ENCODE results near the gene MEI1. TPM values are rescaled to one million over a fixed set of nuclear protein-coding genes. Genes with fewer than 3 reads are reported as not detected.
"Not testable (repeated sequence)": the region's sequence is repeated elsewhere in the genome, so short reads cannot be mapped to it uniquely, and the experiment has no call there.

Gene MEI1
- total RNA-seq, 5 donors from 2014 or later (not counting 1 experiment from before 2014, with no cell fraction given) = 52.7 to 89.2 (median 72.9) TPM

DNA sequence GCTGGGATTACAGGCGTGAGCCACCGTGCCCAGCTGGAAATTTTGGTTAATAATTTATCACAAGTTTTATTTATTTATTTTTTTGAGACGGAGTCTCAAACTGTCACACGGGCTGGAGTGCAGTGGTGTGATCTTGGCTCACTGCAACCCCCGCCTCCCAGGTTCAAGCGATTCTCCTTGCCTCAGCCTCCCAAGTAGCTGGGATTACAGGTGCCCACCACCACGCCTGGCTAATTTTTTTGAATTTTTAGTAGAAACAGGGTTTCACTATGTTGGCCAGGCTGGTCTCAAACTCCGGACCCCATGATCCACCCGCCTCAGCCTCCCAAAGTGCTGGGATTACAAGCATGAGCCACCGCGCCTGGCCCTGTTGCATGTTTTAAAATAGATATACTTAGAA, 12.4 kb upstream of the MEI1 start:
- H3K4me1 ChIP-seq (ENCODE audit: control insufficient read depth in 1 of 2, extremely low read depth in 1 of 2, insufficient read depth in 2 of 2, low read length in 2 of 2) = peaks cover 9 to 46% of the 10 kb centered on the region in 2 experiments
- not testable (repeated sequence) for H3K27me3 ChIP-seq (replicated peaks in 1 of 2; ENCODE audit: control insufficient read depth in 2 of 2, extremely low read depth in 1 of 2, insufficient read depth in 2 of 2, low read length in 1 of 2); H3K27me3 Mint-ChIP-seq; H3K9me3 Mint-ChIP-seq; H3K36me3 ChIP-seq (ENCODE audit: control insufficient read depth in 2 of 2, extremely low read depth in 1 of 2, insufficient read depth in 1 of 2, low read length in 1 of 2); H3K9me3 ChIP-seq; H3K36me3 Mint-ChIP-seq; H3K27ac ChIP-seq (ENCODE audit: low read length); H3K4me3 ChIP-seq (ENCODE audit: control insufficient read depth in 1 of 2, extremely low read depth in 1 of 2, low read length in 1 of 2); ATAC-seq (replicated peaks in 1 of 4); DNase-seq
- Mint-ChIP-seq H3K27ac (peak overlapping the region in 1 of 2 donors; percentile 94), H3K4me1 (peaks cover 42 to 51% (median 46%) of the 10 kb centered on the region in 3 donors), H3K4me3 (peak overlapping the region; percentile 91 to 97 (median 96))
- 88% methylated on average over 4 of the region's 11 CpGs for WGBS (ENCODE audit: insufficient coverage)
- CTCF ChIA-PET = interaction anchor here in 1 of 2 donors (0.7 to 2.5 kb wide), 2 partner anchors 12 to 20 kb away, joined by 4 to 12 read pairs; partner anchors contain the start of gene MEI1
- POLR2A ChIA-PET = interaction anchor here (0.5 to 1.0 kb wide), 2 partner anchors 12 to 344 kb away, joined by 3 read pairs; no protein-coding TSS in a partner anchor

DNA sequence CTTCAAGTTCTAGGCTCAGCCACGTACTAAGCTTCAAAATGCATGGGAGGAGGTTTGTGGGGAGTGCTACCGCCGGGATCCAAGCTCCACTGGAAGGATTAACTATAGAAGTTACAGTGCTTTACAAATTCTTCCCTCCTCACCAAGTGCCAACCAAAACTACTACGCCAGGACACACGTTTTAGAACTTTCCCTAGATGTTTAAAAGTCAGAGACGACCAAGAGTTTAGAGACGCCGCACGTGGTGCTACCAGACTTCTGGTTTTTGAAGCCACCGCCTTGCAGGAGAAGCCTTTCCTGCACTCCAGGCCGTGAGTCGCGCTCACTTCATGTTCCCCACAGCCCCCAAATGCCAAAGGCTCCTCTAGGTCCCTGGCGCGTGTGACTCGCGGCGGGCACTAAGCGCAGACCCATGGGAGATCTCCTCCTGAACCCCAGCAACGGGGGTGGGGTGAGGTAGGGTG, 11.4 kb upstream of the MEI1 start:
- POLR2A ChIA-PET = interaction anchor here (0.8 to 1.0 kb wide), 2 partner anchors 13 to 253 kb away, joined by 3 to 4 read pairs; no protein-coding TSS in a partner anchor
- peak overlapping the region; percentile 91 to 97 (median 96) for H3K4me3 Mint-ChIP-seq
- Histone ChIP-seq H3K9me3 (no peaks in the 10 kb centered on the region), H3K4me1 (ENCODE audit: control insufficient read depth in 1 of 2, extremely low read depth in 1 of 2, insufficient read depth in 2 of 2, low read length in 2 of 2) (peaks cover 9 to 41% of the 10 kb centered on the region in 2 experiments), H3K36me3 (ENCODE audit: control insufficient read depth in 2 of 2, extremely low read depth in 1 of 2, insufficient read depth in 1 of 2, low read length in 1 of 2) (peaks cover 0 to 4% of the 10 kb centered on the region in 2 donors), H3K27ac (ENCODE audit: low read length) (peak overlapping the region; percentile 99), H3K4me3 (ENCODE audit: control insufficient read depth in 1 of 2, extremely low read depth in 1 of 2, low read length in 1 of 2) (peak overlapping the region; percentile 99 to 100), H3K27me3 (replicated peaks in 1 of 2; ENCODE audit: control insufficient read depth in 2 of 2, extremely low read depth in 1 of 2, insufficient read depth in 2 of 2, low read length in 1 of 2) (no peaks in the 10 kb centered on the region)
- H3K9me3 Mint-ChIP-seq = no peaks in the 10 kb centered on the region
- WGBS (ENCODE audit: insufficient coverage) = 0% methylated on average over 7 of the region's 20 CpGs
- DNase-seq (peak in 7 of 35 experiments; percentile 4 to 41 (median 14)), ATAC-seq (replicated peaks in 1 of 4) (peak; percentile 5 to 18 (median 11))
- peak overlapping the region; percentile 94 to 98 for H3K27ac Mint-ChIP-seq
- CTCF ChIA-PET = interaction anchor here in 1 of 2 donors (1.0 to 2.5 kb wide), 4 partner anchors 9 to 253 kb away, joined by 3 to 12 read pairs (median 4); no protein-coding TSS in a partner anchor
- no peaks in the 10 kb centered on the region for H3K27me3 Mint-ChIP-seq
- H3K4me1 Mint-ChIP-seq = peaks cover 36 to 45% (median 39%) of the 10 kb centered on the region in 3 donors
- H3K36me3 Mint-ChIP-seq = no peaks in the 10 kb centered on the region

DNA sequence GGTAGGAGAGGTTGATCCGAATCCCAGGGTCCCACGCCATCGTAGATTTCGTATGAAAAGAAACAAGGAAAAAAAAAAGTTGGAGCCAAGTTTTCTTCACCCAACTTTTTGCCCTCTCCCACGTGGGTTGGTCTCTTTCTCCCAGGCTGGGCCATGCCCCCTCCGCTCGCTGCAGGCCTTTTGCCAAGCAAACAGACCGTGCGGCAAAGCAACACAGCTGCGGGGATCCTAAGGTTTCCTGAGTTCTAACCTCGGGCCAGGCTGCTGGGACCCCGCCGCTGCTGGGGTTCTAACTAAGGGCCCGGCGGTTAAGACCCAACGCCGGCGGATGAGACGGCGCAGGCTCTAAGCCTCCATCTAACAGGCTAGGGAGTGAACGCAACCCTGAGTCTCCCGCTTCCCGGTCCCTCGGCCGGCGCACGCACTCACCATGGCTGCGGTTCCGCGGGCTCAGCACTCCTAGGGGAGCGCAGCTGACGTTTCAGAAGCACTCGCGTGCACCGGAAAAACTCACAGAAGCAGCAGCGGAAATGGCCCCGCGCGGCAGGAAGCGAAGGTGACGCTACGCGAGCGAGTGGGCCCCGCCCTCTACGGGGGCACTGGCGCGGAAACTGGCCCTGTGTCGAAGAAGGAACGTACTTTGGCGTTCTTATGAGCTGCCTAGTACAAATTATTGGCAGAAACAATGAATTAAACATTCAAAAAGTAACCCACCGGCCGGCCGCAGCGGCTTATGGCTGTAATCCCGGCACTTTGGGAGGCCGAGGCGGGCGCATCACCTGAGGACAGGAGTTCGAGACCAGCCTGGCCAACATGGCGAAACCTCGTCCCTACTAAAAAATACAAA, 10.7 kb upstream of the MEI1 start, which contains the start of gene SNU13:
Gene SNU13, minus strand, starts transcription at position 503 of the 847 bp plus-strand sequence. Its CDS starts 71 bp downstream, at position 432.
- peaks cover 34 to 42% (median 39%) of the 10 kb centered on the region in 3 donors for H3K4me1 Mint-ChIP-seq
- CTCF ChIA-PET = interaction anchor here in 1 of 2 donors (0.6 to 2.5 kb wide), 10 partner anchors 9 to 402 kb away, joined by 3 to 12 read pairs (median 4); partner anchors contain the start of genes MEI1, NDUFA6 and TEF
- H3K4me3 Mint-ChIP-seq = peak within 1 kb of the TSS; percentile 91 to 97 (median 96)
- under 1% methylated on average over 50 of the region's 62 CpGs for WGBS (ENCODE audit: insufficient coverage)
- Histone ChIP-seq H3K4me3 (ENCODE audit: control insufficient read depth in 1 of 2, extremely low read depth in 1 of 2, low read length in 1 of 2) (peak within 1 kb of the TSS; percentile 99 to 100), H3K9me3 (no peaks in the 10 kb centered on the region), H3K4me1 (ENCODE audit: control insufficient read depth in 1 of 2, extremely low read depth in 1 of 2, insufficient read depth in 2 of 2, low read length in 2 of 2) (peaks cover 9 to 36% of the 10 kb centered on the region in 2 experiments), H3K27me3 (replicated peaks in 1 of 2; ENCODE audit: control insufficient read depth in 2 of 2, extremely low read depth in 1 of 2, insufficient read depth in 2 of 2, low read length in 1 of 2) (no peaks in the 10 kb centered on the region), H3K36me3 (ENCODE audit: control insufficient read depth in 2 of 2, extremely low read depth in 1 of 2, insufficient read depth in 1 of 2, low read length in 1 of 2) (peaks cover 2 to 8% of the 10 kb centered on the region in 2 donors), H3K27ac (ENCODE audit: low read length) (peak within 1 kb of the TSS; percentile 99)
- no peaks in the 10 kb centered on the region for H3K9me3 Mint-ChIP-seq
- no peaks in the 10 kb centered on the region for H3K36me3 Mint-ChIP-seq
- H3K27ac Mint-ChIP-seq = peak within 1 kb of the TSS; percentile 94 to 98
- ATAC-seq (replicated peaks in 1 of 4) = peak; percentile 95 to 98 (median 98)
- H3K27me3 Mint-ChIP-seq = no peaks in the 10 kb centered on the region
- POLR2A ChIA-PET = interaction anchor here (0.6 to 1.2 kb wide), 6 partner anchors 10 to 759 kb away, joined by 3 to 13 read pairs (median 4); no protein-coding TSS in a partner anchor
- DNase-seq = peak; percentile 85 to 97 (median 91)

DNA sequence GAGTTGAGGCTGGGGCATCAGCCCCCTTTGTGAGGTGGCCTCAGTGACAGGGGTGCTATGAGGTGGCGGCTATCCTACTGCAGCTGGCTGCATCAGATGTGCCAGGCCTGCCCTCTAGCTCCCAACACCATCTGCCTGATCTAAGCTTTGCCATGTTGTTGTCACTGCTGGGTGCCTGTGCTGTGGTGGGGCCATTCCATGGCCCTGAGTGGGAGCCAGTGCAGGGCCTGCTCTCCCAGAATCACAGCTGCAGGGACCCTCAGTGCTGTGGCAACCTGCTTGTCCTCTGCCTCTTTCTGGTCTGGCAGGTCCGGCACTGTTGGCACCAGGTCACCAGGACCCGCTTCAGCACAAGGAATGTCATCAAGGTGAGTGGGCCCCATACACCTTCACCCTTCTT, 8.8 kb upstream of the MEI1 start:
- H3K27me3 ChIP-seq (replicated peaks in 1 of 2; ENCODE audit: control insufficient read depth in 2 of 2, extremely low read depth in 1 of 2, insufficient read depth in 2 of 2, low read length in 1 of 2) = no peaks in the 10 kb centered on the region
- Mint-ChIP-seq H3K36me3 (no peaks in the 10 kb centered on the region), H3K27ac (peak overlapping the region; percentile 79 to 98), H3K4me3 (peak overlapping the region; percentile 91 to 97 (median 96)), H3K27me3 (no peaks in the 10 kb centered on the region), H3K4me1 (peaks cover 29 to 35% (median 32%) of the 10 kb centered on the region in 3 donors), H3K9me3 (no peaks in the 10 kb centered on the region)
- WGBS (ENCODE audit: insufficient coverage) = 100% methylated on average over 2 of the region's 3 CpGs
- CTCF ChIA-PET = interaction anchor here in 1 of 2 donors (0.9 kb wide), 1 partner anchor 250 kb away, joined by 3 read pairs; no protein-coding TSS in a partner anchor
- H3K9me3 ChIP-seq = no peaks in the 10 kb centered on the region
- DNase-seq = no peak
- peaks cover 11 to 18% of the 10 kb centered on the region in 2 donors for H3K36me3 ChIP-seq (ENCODE audit: control insufficient read depth in 2 of 2, extremely low read depth in 1 of 2, insufficient read depth in 1 of 2, low read length in 1 of 2)
- POLR2A ChIA-PET = no interaction called here
- peaks cover 9 to 36% of the 10 kb centered on the region in 2 experiments for H3K4me1 ChIP-seq (ENCODE audit: control insufficient read depth in 1 of 2, extremely low read depth in 1 of 2, insufficient read depth in 2 of 2, low read length in 2 of 2)
- H3K27ac ChIP-seq (ENCODE audit: low read length) = peak overlapping the region; percentile 29
- ATAC-seq (replicated peaks in 1 of 4) = no peak
- H3K4me3 ChIP-seq (ENCODE audit: control insufficient read depth in 1 of 2, extremely low read depth in 1 of 2, low read length in 1 of 2) = no peak overlapping the region

DNA sequence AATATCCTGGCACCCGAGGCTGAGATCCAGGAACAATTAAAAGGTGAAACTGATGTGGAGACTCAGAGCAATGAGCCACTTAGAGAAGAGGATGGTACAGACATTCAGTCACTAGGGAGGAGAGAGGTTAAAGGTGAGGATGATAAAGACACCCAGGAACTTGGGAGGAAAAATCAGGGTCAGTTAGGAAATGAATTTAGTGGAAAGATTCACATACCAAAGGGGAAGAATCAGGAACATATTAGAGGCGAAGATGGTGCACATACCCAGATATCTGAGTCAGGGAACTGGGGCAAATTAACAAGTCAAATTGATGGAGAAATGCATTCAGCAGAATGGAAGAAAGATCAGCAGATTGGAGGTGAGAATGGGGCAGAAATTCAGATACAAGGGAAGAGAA, 4.1 kb upstream of the MEI1 start:
- no peak overlapping the region for H3K27ac Mint-ChIP-seq
- Histone ChIP-seq H3K4me3 (ENCODE audit: control insufficient read depth in 1 of 2, extremely low read depth in 1 of 2, low read length in 1 of 2) (no peak overlapping the region), H3K9me3 (no peaks in the 10 kb centered on the region), H3K4me1 (ENCODE audit: control insufficient read depth in 1 of 2, extremely low read depth in 1 of 2, insufficient read depth in 2 of 2, low read length in 2 of 2) (peaks cover 2 to 19% of the 10 kb centered on the region in 2 experiments), H3K27ac (ENCODE audit: low read length) (no peak overlapping the region), H3K27me3 (replicated peaks in 1 of 2; ENCODE audit: control insufficient read depth in 2 of 2, extremely low read depth in 1 of 2, insufficient read depth in 2 of 2, low read length in 1 of 2) (no peaks in the 10 kb centered on the region), H3K36me3 (ENCODE audit: control insufficient read depth in 2 of 2, extremely low read depth in 1 of 2, insufficient read depth in 1 of 2, low read length in 1 of 2) (peaks cover 11 to 18% of the 10 kb centered on the region in 2 donors)
- ChIA-PET CTCF (no interaction called here), POLR2A (no interaction called here)
- no peaks in the 10 kb centered on the region for H3K36me3 Mint-ChIP-seq
- DNase-seq = no peak
- H3K4me1 Mint-ChIP-seq = peaks cover 14 to 19% (median 15%) of the 10 kb centered on the region in 3 donors
- no peaks in the 10 kb centered on the region for H3K9me3 Mint-ChIP-seq
- ATAC-seq (replicated peaks in 1 of 4) = no peak
- H3K27me3 Mint-ChIP-seq = peaks cover 0 to 1% of the 10 kb centered on the region in 2 donors
- no peak overlapping the region for H3K4me3 Mint-ChIP-seq
- WGBS (ENCODE audit: insufficient coverage) = 94% methylated on average over 2 of the region's 2 CpGs

DNA sequence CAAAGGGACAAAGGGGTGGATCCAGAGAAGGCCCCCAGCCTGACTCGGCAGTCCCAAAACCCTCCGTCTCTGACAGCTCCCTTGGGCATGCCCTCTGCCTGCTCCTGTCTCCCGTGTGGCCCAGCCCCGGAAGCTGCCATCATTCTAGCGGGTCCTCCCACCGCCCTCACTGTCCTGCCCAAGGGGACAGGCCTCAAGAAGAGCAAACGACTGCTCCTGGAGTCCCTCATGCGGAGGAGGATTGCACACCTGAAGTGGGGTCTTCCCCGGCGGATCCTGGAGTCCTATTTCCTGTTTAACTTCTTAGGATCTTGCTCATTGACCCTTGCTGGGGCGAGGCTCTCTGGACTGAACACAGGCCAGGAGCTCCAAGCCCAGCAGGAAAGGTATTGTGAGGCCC, 2.6 kb upstream of the MEI1 start:
- peak overlapping the region in 2 of 3 donors; percentile 64 to 70 for H3K4me3 Mint-ChIP-seq
- ChIA-PET POLR2A (interaction anchor here in 1 of 2 donors (0.8 kb wide), 1 partner anchor 98 kb away, joined by 3 read pairs; no protein-coding TSS in a partner anchor), CTCF (interaction anchor here (0.6 to 3.7 kb wide), 16 partner anchors 8 to 673 kb away, joined by 3 to 21 read pairs (median 5); partner anchors contain the start of genes CCDC134 (in 1 of the 2), CENPM (in 1 of the 2) and SNU13 (in 1 of the 2))
- H3K27me3 Mint-ChIP-seq = peaks cover 0 to 1% of the 10 kb centered on the region in 2 donors
- DNase-seq = no peak
- H3K4me1 Mint-ChIP-seq = peaks cover 11 to 14% (median 13%) of the 10 kb centered on the region in 3 donors
- Histone ChIP-seq H3K27me3 (replicated peaks in 1 of 2; ENCODE audit: control insufficient read depth in 2 of 2, extremely low read depth in 1 of 2, insufficient read depth in 2 of 2, low read length in 1 of 2) (no peaks in the 10 kb centered on the region), H3K36me3 (ENCODE audit: control insufficient read depth in 2 of 2, extremely low read depth in 1 of 2, insufficient read depth in 1 of 2, low read length in 1 of 2) (peaks cover 11 to 14% of the 10 kb centered on the region in 2 donors), H3K9me3 (no peaks in the 10 kb centered on the region), H3K27ac (ENCODE audit: low read length) (peak overlapping the region; percentile 35), H3K4me3 (ENCODE audit: control insufficient read depth in 1 of 2, extremely low read depth in 1 of 2, low read length in 1 of 2) (no peak overlapping the region), H3K4me1 (ENCODE audit: control insufficient read depth in 1 of 2, extremely low read depth in 1 of 2, insufficient read depth in 2 of 2, low read length in 2 of 2) (peaks cover 2 to 19% of the 10 kb centered on the region in 2 experiments)
- no peaks in the 10 kb centered on the region for H3K36me3 Mint-ChIP-seq
- no peaks in the 10 kb centered on the region for H3K9me3 Mint-ChIP-seq
- peak overlapping the region; percentile 77 to 80 for H3K27ac Mint-ChIP-seq
- ATAC-seq (replicated peaks in 1 of 4) = peak in 1 of 4 experiments; percentile 4
- 80% methylated on average over 11 of the region's 11 CpGs for WGBS (ENCODE audit: insufficient coverage)
